ENCODE data around the gene PDE6G.
"Not testable (repeated sequence)": the region's sequence is repeated elsewhere in the genome, so short reads cannot be mapped to it uniquely, and the experiment has no call there.

The PDE6G gene

DNA sequence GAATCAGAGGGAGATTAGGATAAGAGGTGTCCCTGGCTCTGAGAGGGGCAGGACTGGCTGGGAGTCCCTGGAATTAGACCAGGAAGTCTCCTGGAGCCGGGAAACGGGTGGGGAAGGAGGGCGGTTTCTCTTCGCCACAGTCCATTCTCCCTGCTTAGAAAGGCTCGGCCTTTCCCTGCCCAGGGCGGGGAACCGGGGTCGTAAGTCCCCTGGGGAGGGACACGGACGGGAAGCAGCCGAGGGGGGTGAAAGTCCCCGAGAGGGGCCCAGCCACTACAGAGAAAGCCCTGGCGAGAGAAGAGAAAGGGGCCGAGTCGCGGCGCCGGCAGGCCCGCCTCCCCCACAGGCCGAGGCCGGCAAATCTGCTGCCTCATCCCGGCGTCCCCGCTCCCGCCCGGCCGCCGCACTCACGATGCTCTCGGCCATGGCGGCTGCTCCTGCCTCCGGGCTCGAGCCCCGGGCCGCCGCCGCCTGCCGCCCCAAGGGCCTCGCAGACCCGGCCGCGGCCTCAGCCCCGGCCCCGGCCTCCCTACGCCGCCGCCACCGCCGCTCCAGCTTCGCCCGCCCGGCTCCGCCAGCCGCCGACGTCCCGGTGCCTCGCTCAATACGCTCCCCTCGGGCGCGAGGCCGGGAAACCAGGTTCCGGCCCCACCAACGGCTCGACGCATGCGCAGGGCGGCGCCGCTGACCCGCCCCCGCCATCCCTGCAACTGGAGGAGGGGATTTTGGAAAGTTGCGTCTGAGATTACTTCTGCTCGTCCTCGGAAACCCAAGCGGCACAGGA is 19.6 kb downstream of the PDE6G start, which contains the start of the genes NPLOC4 and TSPAN10:
NPLOC4 (minus strand) TSS at position 608 of the 784 bp plus-strand sequence; CDS start at position 426, 182 bp downstream.
TSPAN10 (plus strand) TSS at position 692 of the 784 bp plus-strand sequence. CDS start 5,217 bp downstream, outside the sequence.
- in situ Hi-C loops (cut with MboI; ENCODE audit: low sequenced_read_pairs): no loop called here

DNA sequence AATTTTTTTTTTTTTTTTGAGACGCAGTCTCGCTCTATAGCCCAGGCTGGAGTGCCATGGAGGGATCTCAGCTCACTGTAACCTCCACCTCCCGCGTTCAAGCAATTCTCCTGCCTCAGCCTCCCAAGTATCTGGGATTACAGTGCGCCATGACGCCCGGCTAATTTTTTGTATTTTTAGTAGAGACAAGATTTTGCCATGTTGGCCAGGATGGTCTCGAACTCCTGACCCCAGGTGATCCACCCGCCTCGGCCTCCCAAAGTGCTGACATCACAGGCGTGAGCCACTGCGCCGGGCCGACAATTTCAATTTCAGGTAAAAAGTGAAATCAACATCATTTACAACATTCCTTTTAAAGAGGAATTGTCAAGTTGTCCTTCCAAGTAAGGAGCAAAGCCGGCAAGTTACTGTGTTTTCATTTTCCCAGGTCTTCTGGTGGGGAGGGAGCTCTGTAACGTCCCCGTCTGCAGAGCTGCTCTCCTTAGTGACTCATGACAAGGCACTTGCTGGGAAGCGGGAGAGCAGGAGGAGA is 20.3 kb downstream of the PDE6G start:
- in situ Hi-C loops (cut with MboI; ENCODE audit: low sequenced_read_pairs): no loop called here

DNA sequence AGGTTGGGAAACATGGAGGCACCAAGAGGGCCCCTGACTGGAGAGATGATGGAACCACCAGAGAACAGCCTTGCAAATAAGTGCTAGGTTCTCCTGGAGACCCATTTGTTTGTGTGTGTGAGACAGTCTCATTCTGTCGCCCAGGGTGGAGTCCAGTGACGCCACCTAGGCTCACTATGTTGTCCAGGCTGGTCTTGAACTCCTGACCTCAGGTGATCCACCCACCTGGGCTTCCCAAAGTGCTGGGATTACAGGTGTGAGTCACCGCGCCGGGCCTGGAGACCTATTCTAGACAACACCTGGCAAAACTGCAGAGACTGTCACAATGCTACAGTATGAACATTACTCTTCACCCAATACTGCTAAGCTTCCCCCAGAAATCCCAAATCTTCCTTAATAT is 20.9 kb downstream of the PDE6G start:
- in situ Hi-C loops (cut with MboI; ENCODE audit: low sequenced_read_pairs): no loop called here

DNA sequence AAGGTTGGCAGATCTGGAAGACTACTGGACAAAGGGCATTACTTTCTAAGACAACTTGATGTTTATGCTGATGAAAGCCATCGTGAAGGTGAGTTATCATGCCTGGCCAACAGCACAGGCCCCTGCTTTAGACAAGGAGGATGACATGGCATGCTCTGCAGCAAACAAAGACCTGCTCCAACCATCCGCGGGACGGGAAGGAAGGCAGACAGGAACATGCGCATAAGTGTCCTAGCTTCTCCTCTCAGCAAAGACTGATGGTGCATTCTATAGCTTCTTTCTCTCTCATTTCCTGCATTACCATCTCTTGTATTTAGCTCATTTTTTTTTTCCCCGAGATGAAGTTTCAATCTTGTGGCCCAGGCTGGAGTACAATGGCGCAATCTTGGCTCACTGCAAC is 24.9 kb downstream of the PDE6G start:
- in situ Hi-C loops (cut with MboI; ENCODE audit: low sequenced_read_pairs): no loop called here

DNA sequence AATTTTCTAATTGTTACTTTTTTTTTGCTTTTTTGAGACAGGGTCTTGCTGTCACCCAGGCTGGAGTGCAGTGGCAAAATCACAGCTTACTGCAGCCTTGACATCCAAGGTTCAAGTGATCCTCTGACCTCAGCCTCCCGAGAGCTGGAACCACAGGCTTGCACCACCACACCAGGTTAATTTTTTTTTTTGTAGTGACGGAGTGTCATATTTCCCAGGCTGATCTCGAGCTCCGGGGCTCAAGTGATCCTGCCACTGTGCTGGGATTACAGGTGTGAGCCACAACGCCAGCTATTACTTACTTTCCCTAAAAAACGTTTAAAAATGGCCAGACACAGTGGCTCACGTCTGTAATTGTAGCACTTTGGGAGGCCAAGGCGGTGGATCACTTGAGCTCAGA is 26.1 kb downstream of the PDE6G start:
- in situ Hi-C loops (cut with MboI; ENCODE audit: low sequenced_read_pairs): no loop called here

DNA sequence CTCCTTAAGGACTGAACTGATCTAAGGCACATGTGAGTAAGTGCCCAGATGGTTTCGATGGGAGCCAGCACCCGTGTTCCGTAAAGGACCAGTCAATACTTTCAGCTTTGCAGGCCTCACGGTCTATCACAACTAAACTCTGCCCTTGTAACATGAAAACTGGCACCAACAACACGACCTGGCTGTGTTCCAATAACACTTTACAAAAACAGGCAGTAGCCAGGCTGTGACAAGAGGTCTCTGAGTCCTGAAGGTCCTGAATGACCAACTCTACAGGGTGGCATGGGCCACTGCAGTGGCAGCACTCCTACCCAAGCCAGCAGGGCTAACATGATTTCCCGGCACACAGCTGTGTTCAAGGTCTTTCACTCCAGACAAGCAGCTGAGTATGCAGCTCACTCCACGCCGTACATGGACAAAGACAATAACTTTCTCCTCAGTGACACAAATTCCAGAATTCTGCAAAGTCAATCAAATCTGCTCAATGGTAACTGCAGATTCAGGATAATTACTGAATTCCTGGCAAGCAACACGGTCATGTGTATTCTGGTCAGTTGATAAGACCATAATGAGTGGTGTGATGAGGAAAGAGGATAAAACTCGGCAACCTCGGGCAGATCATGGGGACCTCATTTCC is 34.7 kb downstream of the PDE6G start:
- in situ Hi-C loops (cut with MboI; ENCODE audit: low sequenced_read_pairs): no loop called here

DNA sequence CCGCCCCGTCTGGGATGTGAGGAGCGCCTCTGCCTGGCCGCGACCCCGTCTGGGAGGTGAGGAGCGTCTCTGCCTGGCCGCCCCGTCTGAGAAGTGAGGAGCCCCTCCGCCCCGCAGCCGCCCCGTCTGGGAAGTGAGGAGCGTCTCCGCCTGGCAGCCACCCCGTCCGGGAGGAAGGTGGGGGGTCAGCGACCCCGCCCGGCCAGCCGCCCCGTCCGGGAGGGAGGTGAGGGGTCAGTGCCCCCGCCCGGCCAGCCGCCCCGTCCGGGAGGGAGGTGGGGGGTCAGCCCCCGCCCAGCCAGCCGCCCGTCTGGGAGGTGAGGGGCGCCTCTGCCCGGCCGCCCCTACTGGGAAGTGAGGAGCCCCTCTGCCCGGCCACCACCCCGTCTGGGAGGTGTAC is 38.0 kb downstream of the PDE6G start:
- in situ Hi-C loops (cut with MboI; ENCODE audit: low sequenced_read_pairs): not testable (repeated sequence)

DNA sequence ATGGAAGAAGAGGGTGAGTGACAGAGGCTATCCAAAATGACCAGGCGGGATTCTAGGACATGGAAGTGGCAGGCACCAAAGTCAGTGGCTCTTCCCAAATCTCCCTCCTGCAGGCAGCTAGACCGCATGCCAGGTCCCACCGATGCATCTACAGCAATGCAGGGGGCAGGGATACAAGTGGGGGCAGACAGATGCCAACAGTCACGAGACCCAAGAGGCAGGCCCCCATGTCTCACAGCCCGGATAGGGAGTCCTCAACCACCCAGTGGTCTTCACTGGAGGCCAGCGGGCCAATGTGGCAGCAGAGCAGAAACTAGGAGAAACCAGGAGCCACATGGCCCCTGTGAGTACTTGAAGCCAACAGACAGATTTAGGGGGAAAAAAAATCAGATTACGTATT is 39.5 kb downstream of the PDE6G start:
- in situ Hi-C loops (cut with MboI; ENCODE audit: low sequenced_read_pairs): no loop called here

DNA sequence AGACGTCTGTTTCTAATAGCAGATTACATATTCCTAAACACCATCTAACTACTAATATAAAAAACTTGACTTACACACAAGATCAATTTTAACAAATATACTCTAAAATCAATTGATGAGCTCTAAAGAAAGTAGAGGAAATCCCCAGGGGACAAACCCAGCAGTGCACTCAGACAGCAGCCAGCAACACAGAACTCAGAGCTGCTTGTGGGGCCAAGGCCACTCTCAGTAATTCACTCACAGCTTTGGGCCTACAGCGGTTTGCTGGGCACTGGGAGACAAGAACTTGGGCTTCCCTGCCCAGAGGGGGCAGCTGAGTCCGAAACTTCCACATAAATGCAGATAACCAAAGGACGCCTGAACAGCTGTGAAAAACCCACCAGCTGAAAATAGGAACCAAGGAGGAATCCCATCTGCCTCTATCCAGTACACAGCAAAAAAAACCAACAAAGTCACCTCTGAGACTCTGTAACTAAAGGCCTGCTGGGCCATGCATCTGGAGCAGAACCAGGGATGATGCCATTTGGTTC is 40.9 kb downstream of the PDE6G start:
- in situ Hi-C loops (cut with MboI; ENCODE audit: low sequenced_read_pairs): no loop called here

DNA sequence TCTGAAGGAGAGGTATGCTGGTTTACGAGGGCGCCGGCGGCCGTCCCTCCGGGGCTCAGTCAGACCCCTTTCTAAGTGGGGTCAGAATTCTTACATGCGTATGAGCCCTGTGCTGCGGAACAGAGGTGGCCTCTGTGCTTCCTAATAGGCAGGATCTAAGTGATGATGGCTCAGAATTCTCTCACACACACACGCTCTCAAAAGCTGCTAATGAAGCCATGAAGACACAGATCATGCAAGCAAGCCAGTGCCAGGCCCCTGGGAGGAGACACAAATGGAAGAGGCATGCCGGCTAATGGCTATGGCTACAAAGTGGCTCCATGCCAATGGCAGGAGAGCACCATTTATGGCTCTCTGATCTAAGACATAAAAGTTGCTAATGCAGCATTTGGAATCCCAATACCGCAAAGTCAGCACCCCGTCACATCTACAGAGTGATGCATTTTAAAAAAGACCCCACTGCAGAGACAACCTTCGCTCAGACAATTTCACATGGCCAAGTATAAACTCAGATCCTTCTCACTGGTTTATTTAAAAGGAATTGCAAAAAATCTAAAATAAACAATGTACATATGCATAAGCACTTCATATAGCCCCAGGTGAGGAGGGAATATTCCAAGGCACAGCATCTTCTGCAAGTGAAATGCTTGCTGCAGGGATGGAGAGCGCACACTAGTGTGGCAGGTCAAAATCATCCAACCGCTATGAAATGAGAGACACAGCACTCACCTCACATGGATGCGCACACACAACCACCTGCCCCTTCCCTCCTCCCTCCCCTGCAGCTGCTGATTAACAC is 44.0 kb downstream of the PDE6G start:
- in situ Hi-C loops (cut with MboI; ENCODE audit: low sequenced_read_pairs): no loop called here

DNA sequence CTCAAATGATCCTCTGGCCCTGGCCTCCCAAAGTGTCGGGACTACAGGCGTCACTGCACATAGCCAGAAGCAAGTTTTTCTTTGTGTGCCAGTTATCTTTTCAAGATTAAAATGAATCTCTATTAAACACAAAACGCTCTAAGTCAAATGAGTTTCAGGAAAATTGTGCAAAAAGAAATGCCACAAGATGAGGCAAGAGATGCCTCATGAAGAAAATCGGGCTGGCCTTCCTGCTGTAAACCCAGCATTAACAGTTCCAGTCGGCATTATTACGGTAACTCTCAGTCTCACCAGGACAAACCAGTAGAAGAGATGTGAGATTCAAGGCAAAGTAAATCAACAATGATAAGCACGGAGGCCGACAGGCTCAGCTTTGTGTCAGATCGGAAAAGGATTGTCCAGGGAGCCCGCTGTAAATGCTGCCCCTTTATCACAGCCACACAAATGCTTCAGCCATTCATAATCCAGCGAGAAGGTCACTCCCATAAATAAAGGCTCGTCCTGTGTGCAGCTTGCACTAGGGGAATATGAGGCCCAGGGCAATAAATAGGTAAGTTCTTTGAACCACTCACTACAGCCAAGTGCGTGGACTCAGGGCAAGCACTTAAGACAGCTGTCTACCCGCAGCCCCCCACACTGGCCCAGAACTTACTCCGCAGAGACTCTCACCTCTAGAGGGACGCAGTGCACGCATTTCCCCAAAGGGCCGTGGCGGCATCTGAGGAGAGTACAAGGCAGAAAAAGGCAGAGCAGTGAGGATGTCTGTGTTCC is 46.6 kb downstream of the PDE6G start:
- in situ Hi-C loops (cut with MboI; ENCODE audit: low sequenced_read_pairs): no loop called here

DNA sequence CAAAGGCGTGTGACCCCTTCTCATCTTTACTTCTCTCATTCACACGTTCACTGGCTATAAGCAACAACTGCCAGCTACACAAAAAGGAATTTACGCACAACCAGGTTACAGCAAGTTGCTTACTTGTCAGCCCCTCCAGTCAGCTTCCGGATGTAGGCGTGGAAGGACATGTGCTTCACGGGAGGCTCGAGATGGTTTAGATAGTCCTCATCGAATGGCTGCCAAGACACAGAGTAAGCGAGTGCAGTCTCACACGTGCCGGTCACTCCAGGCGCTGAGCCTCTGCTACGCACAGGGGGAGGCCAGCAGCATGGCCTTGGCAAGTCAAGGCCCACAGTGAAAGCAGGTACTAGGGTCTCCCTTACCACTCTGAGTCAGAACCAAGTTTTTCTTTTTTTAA is 47.7 kb downstream of the PDE6G start:
- in situ Hi-C loops (cut with MboI; ENCODE audit: low sequenced_read_pairs): no loop called here

DNA sequence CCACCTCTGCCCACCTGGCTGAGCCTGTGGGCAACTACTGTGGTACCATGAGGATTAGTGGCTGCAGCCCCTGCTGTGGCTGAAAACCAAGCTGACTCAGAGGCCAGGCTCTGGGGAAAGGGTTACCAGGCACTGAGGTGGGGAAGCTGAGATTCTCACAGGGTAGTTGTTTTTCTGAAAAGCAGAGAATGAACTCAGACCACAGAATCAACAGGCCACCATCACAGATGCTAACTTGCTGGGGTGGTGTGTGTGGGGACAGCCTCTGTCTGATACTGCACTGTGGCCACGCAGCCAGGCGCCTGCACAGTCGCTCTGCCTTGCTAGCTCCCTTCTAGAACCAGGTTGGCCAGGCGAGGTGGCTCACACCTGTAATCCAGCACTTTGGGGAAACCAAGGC is 48.3 kb downstream of the PDE6G start:
- in situ Hi-C loops (cut with MboI; ENCODE audit: low sequenced_read_pairs): no loop called here

DNA sequence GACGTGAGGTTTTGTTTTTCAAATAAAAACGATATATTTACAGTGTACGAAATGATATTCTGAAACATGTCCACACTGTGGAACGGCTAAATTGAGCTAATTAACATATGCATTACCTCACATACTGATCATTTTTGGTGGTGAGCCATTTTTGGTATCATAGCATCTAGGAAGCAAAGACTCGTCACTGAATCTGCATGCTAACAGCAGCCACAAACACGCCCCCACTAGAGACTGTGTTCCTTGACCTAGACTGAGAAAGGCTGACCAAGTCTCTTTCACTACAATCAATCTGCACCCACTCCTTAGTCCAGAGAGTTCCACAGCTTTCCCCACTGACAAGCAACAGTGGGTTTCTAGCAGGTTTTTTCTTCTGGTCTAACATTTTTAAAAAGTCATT is 48.9 kb downstream of the PDE6G start:
- in situ Hi-C loops (cut with MboI; ENCODE audit: low sequenced_read_pairs): no loop called here

DNA sequence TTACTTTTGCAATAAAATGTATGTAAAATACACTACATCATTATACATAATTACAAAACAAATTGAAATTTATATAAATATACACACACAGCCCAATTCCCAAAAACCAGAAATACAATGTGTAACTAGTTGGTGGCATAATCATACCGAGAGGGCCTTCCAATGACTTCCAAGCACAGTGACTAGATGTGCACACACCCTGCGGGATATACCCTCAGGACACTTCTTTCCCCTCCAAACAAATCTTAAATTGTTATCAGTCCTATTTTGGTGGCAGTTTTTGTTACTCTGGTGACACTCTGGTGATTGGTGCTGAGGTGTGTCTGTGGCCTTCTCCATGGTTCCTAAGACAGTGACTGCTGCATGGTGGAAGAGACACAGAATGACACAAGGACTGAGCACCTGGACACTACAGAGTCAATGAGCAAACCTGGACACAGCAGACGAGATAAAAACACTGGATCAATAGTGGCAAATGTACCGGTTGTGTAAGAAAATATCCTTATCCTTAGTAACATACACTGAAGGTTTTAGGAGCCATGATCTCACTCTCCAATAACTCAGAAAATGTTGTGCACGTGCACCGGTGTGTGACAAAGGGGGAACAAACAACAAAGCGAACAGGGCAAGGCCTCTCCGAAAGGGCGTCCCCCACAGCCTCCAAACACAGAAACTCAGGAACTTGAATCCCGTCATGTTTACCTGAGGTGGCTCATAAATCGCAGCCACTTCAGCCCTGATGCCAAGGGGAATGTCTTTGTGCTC is 52.3 kb downstream of the PDE6G start:
- in situ Hi-C loops (cut with MboI; ENCODE audit: low sequenced_read_pairs): no loop called here

DNA sequence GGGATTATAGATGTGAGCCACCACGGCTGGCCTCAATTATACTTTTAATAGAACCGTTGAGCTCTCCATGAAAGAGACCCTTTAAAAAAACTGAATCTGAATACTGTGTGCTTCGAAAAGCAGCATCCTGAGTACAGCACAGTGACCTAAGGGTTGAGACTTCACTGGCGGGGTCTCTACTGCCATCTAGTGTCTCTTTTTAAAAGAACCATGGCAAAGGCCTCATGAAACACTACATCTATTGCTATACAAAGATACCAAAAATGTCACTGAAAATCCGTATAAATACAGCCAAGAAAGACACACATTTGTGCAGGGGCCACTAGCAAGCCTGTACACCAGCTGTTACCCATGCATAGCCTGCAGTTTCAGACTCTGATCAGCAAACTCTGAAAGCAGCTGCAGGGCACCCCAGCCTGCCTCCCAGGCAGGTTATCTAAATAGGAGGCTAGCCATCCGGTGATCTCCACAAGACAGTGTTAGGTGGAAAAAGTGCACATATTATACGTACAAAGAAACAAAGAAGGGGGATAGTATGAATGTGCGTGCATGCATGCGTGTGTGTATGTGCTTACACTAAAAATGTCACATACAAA is 54.7 kb downstream of the PDE6G start:
- in situ Hi-C loops (cut with MboI; ENCODE audit: low sequenced_read_pairs): no loop called here
